Naive B cell (primary cell): ENCODE results near the gene C16orf95. TPM values are rescaled to one million over a fixed set of nuclear protein-coding genes. Genes with fewer than 3 reads are reported as not detected.
A peak's percentile ranks its signal among the peaks of the same experiment; 100 is the strongest.
"Not testable (repeated sequence)": the region's sequence is repeated elsewhere in the genome, so short reads cannot be mapped to it uniquely, and the experiment has no call there.

Experiments
- ATAC-seq, 2 donors: fragments of 150-1000 bp; cut with Tn5 transposase; 2 replicates each; pipeline ENCODE4 v1.10.0; 2021; ENCODE audit warnings: low read depth in 2 of 2, mild to moderate bottlenecking in 2 of 2, moderate library complexity in 2 of 2
- DNase-seq: peaks from one replicate; pipeline ENCODE4 v3.0.0; 2022
- H3K27ac Mint-ChIP-seq, 6 donors: one replicate each; pipeline ENCODE4 v1.8.0; 2020 to 2022; ENCODE audit warnings: mild to moderate bottlenecking in 6 of 6, mixed read lengths in 6 of 6, moderate library complexity in 5 of 6, inconsistent platforms in 2 of 6
- H3K27me3 Mint-ChIP-seq, 3 donors: one replicate each; pipeline ENCODE4 v1.8.0; 2021 to 2022; ENCODE audit warnings: mixed read lengths in 3 of 3, mild to moderate bottlenecking in 1 of 3
- H3K36me3 Mint-ChIP-seq, 2 donors: one replicate each; pipeline ENCODE4 v1.8.0; 2020 to 2022; ENCODE audit warnings: mixed read lengths in 2 of 2, inconsistent platforms in 1 of 2, mild to moderate bottlenecking in 1 of 2
- H3K4me1 Mint-ChIP-seq, 3 donors: one replicate each; pipeline ENCODE4 v1.8.0; 2020 to 2022; ENCODE audit warnings: mixed read lengths in 3 of 3, inconsistent platforms in 1 of 3, mild to moderate bottlenecking in 1 of 3, moderate library complexity in 1 of 3
- H3K4me3 Mint-ChIP-seq, 8 donors: one replicate each; pipeline ENCODE4 v1.8.0; 2020 to 2022; ENCODE audit warnings: mild to moderate bottlenecking in 8 of 8, mixed read lengths in 8 of 8, moderate library complexity in 8 of 8, inconsistent platforms in 2 of 8
- H3K9me3 Mint-ChIP-seq, 7 donors: one replicate each; pipeline ENCODE4 v1.8.0; 2020 to 2022; ENCODE audit warnings: mixed read lengths in 7 of 7, mild to moderate bottlenecking in 5 of 7, inconsistent platforms in 2 of 7, moderate library complexity in 1 of 7
- polyA plus RNA-seq, 6 donors: library from polyadenylated mRNA; unstranded; fragments of 300-500 nt; fragmentation: Illumina TruSeq; gene quantifications; one replicate each; pipeline ENCODE4 v1.2.3, GENCODE V29; 2021; ENCODE audit warnings: low read depth in 6 of 6

C16orf95 gene
- polyA plus RNA-seq, 6 donors from 2014 or later: 1.4 to 3.6 (median 2.2) TPM

- H3K27me3 Mint-ChIP-seq: peaks cover 0 to 28% (median 16%) of the 10 kb centered on the region in 3 donors
- H3K36me3 Mint-ChIP-seq: no peaks in the 10 kb centered on the region
- DNase-seq (no peak), ATAC-seq (no peak)
- peaks cover 5 to 9% (median 5%) of the 10 kb centered on the region in 3 donors for H3K4me1 Mint-ChIP-seq
- no peak overlapping the region for H3K4me3 Mint-ChIP-seq
- H3K9me3 Mint-ChIP-seq: peaks cover 0 to 5% (median 2%) of the 10 kb centered on the region in 7 donors
- H3K27ac Mint-ChIP-seq: no peak overlapping the region
Measured at GRCh38 chr16:87274794-87275193, 42.4 kb downstream of the C16orf95 start.

- Mint-ChIP-seq H3K4me1 (peaks cover 2 to 9% (median 5%) of the 10 kb centered on the region in 3 donors), H3K4me3 (no peak overlapping the region), H3K36me3 (no peaks in the 10 kb centered on the region), H3K9me3 (peaks cover 0 to 12% (median 5%) of the 10 kb centered on the region in 7 donors), H3K27ac (no peak overlapping the region), H3K27me3 (peaks cover 0 to 27% (median 8%) of the 10 kb centered on the region in 3 donors)
- DNase-seq (no peak), ATAC-seq (no peak)
Measured at GRCh38 chr16:87273471-87274030, 43.6 kb downstream of the C16orf95 start.

GRCh38 chr16:87271256-87271655 lies 45.9 kb downstream of the C16orf95 start:
- H3K27me3 Mint-ChIP-seq: peaks cover under 1 to 15% (median 5%) of the 10 kb centered on the region in 3 donors
- no peaks in the 10 kb centered on the region for H3K36me3 Mint-ChIP-seq
- H3K9me3 Mint-ChIP-seq: peaks cover 0 to 12% (median 5%) of the 10 kb centered on the region in 7 donors
- ATAC-seq (no peak), DNase-seq (no peak)
- peaks cover 0 to 9% (median 5%) of the 10 kb centered on the region in 3 donors for H3K4me1 Mint-ChIP-seq
- no peak overlapping the region for H3K4me3 Mint-ChIP-seq
- peak overlapping the region in 1 of 6 donors; percentile 88 for H3K27ac Mint-ChIP-seq

- DNase-seq (no peak), ATAC-seq (no peak)
- Mint-ChIP-seq H3K36me3 (no peaks in the 10 kb centered on the region), H3K4me1 (peaks cover 0 to 9% (median 8%) of the 10 kb centered on the region in 3 donors), H3K4me3 (no peak overlapping the region), H3K9me3 (peaks cover 0 to 12% (median 5%) of the 10 kb centered on the region in 7 donors), H3K27ac (no peak overlapping the region), H3K27me3 (peaks cover 0 to 9% (median 5%) of the 10 kb centered on the region in 3 donors)
Measured at GRCh38 chr16:87267566-87267965, 49.6 kb downstream of the C16orf95 start.

- H3K36me3 Mint-ChIP-seq: no peaks in the 10 kb centered on the region
- H3K4me3 Mint-ChIP-seq: no peak overlapping the region
- peaks cover 0 to 8% (median 8%) of the 10 kb centered on the region in 3 donors for H3K4me1 Mint-ChIP-seq
- H3K27me3 Mint-ChIP-seq: peaks cover 0 to 9% (median 5%) of the 10 kb centered on the region in 3 donors
- H3K9me3 Mint-ChIP-seq: peaks cover 0 to 12% (median 5%) of the 10 kb centered on the region in 7 donors
- no peak for ATAC-seq
- no peak overlapping the region for H3K27ac Mint-ChIP-seq
- DNase-seq: no peak
Measured at GRCh38 chr16:87266846-87267245, 50.3 kb downstream of the C16orf95 start.

GRCh38 chr16:87265261-87265660 lies 51.9 kb downstream of the C16orf95 start:
- no peak for ATAC-seq
- peaks cover 0 to 9% (median 5%) of the 10 kb centered on the region in 3 donors for H3K27me3 Mint-ChIP-seq

GRCh38 chr16:87264634-87265033 lies 52.6 kb downstream of the C16orf95 start:
- no peak overlapping the region for H3K4me3 Mint-ChIP-seq
- H3K9me3 Mint-ChIP-seq: peaks cover 2 to 17% (median 10%) of the 10 kb centered on the region in 7 donors
- DNase-seq (no peak), ATAC-seq (no peak)
- H3K27ac Mint-ChIP-seq: peak overlapping the region in 1 of 6 donors; percentile 7
- peaks cover 0 to 9% (median 5%) of the 10 kb centered on the region in 3 donors for H3K27me3 Mint-ChIP-seq
- peaks cover 0 to 8% (median 0%) of the 10 kb centered on the region in 3 donors for H3K4me1 Mint-ChIP-seq
- no peaks in the 10 kb centered on the region for H3K36me3 Mint-ChIP-seq

More at GRCh38 chr16:87265261-87265660, 51.9 kb downstream of the C16orf95 start:
- Mint-ChIP-seq H3K4me1 (peaks cover 0 to 8% (median 0%) of the 10 kb centered on the region in 3 donors), H3K36me3 (no peaks in the 10 kb centered on the region), H3K27ac (no peak overlapping the region), H3K4me3 (no peak overlapping the region), H3K9me3 (peaks cover 4 to 19% (median 11%) of the 10 kb centered on the region in 7 donors)
- DNase-seq: no peak

GRCh38 chr16:87263418-87264052 lies 53.7 kb downstream of the C16orf95 start:
- Mint-ChIP-seq H3K36me3 (no peaks in the 10 kb centered on the region), H3K27me3 (peaks cover 0 to 9% (median 0%) of the 10 kb centered on the region in 3 donors), H3K9me3 (peaks cover 0 to 11% (median 6%) of the 10 kb centered on the region in 7 donors), H3K4me3 (no peak overlapping the region), H3K4me1 (peaks cover 0 to 8% (median 0%) of the 10 kb centered on the region in 3 donors), H3K27ac (peak overlapping the region in 2 of 6 donors; percentile 20 to 63)
- DNase-seq (no peak), ATAC-seq (no peak)

GRCh38 chr16:87259431-87259830 lies 57.8 kb downstream of the C16orf95 start:
- H3K27me3 Mint-ChIP-seq: peaks cover 0 to 4% (median 0%) of the 10 kb centered on the region in 3 donors
- no peak overlapping the region for H3K4me3 Mint-ChIP-seq
- peaks cover 0 to 11% (median 6%) of the 10 kb centered on the region in 7 donors for H3K9me3 Mint-ChIP-seq
- no peak for ATAC-seq
- H3K27ac Mint-ChIP-seq: peak overlapping the region in 1 of 6 donors; percentile 64
- H3K36me3 Mint-ChIP-seq: no peaks in the 10 kb centered on the region
- no peak for DNase-seq
- H3K4me1 Mint-ChIP-seq: peaks cover 0 to 4% (median 0%) of the 10 kb centered on the region in 3 donors

- H3K4me1 Mint-ChIP-seq, ATAC-seq, DNase-seq, H3K4me3 Mint-ChIP-seq, H3K27me3 Mint-ChIP-seq, H3K27ac Mint-ChIP-seq, H3K36me3 Mint-ChIP-seq: not testable (repeated sequence)
- peaks cover 0 to 11% (median 6%) of the 10 kb centered on the region in 7 donors for H3K9me3 Mint-ChIP-seq
Measured at GRCh38 chr16:87258653-87259052, 58.5 kb downstream of the C16orf95 start.

GRCh38 chr16:87255866-87256265 lies 61.3 kb downstream of the C16orf95 start:
- H3K4me1 Mint-ChIP-seq: no peaks in the 10 kb centered on the region
- DNase-seq: no peak
- no peaks in the 10 kb centered on the region for H3K36me3 Mint-ChIP-seq
- H3K27me3 Mint-ChIP-seq: no peaks in the 10 kb centered on the region
- peaks cover 0 to 10% (median 6%) of the 10 kb centered on the region in 7 donors for H3K9me3 Mint-ChIP-seq
- H3K27ac Mint-ChIP-seq: no peak overlapping the region
- H3K4me3 Mint-ChIP-seq: no peak overlapping the region
- no peak for ATAC-seq

GRCh38 chr16:87254734-87255133 lies 62.5 kb downstream of the C16orf95 start:
- no peaks in the 10 kb centered on the region for H3K4me1 Mint-ChIP-seq
- DNase-seq (no peak), ATAC-seq (no peak)
- H3K36me3 Mint-ChIP-seq: no peaks in the 10 kb centered on the region
- no peaks in the 10 kb centered on the region for H3K9me3 Mint-ChIP-seq
- H3K27me3 Mint-ChIP-seq: no peaks in the 10 kb centered on the region
- peak overlapping the region in 1 of 6 donors; percentile 63 for H3K27ac Mint-ChIP-seq
- no peak overlapping the region for H3K4me3 Mint-ChIP-seq

GRCh38 chr16:87254296-87254695 lies 62.9 kb downstream of the C16orf95 start:
- no peak for DNase-seq
- ATAC-seq: no peak
- H3K4me3 Mint-ChIP-seq: no peak overlapping the region
- H3K36me3 Mint-ChIP-seq: no peaks in the 10 kb centered on the region
- no peaks in the 10 kb centered on the region for H3K9me3 Mint-ChIP-seq
- no peaks in the 10 kb centered on the region for H3K27me3 Mint-ChIP-seq
- H3K27ac Mint-ChIP-seq: no peak overlapping the region
- no peaks in the 10 kb centered on the region for H3K4me1 Mint-ChIP-seq

- DNase-seq (no peak), ATAC-seq (no peak)
- H3K4me1 Mint-ChIP-seq: peaks cover 0 to 2% (median 0%) of the 10 kb centered on the region in 3 donors
- no peaks in the 10 kb centered on the region for H3K9me3 Mint-ChIP-seq
- no peaks in the 10 kb centered on the region for H3K27me3 Mint-ChIP-seq
- H3K4me3 Mint-ChIP-seq: no peak overlapping the region
- H3K27ac Mint-ChIP-seq: no peak overlapping the region
- no peaks in the 10 kb centered on the region for H3K36me3 Mint-ChIP-seq
Measured at GRCh38 chr16:87253536-87253935, 63.7 kb downstream of the C16orf95 start.
